Transverse colon (tissue), 4 donors: ENCODE data around the gene CASTOR1. TPM values are rescaled to one million over a fixed set of nuclear protein-coding genes. Genes with fewer than 3 reads are reported as not detected.

Source experiments
- DNase-seq: peaks from one replicate; pipeline ENCODE4 v3.0.0-alpha.2; 2019
- H3K27ac ChIP-seq, 4 donors: fragments of 200-600 bp; sonication (generic); 2 replicates each; pipeline ENCODE4 v1.5.1; 2016 to 2018; ENCODE audit warnings: inconsistent platforms in 4 of 4
- H3K27me3 ChIP-seq: fragments of 200-600 bp; sonication (generic); 2 replicates; pipeline ENCODE4 v1.5.1; 2017; ENCODE audit warnings: inconsistent platforms
- H3K36me3 ChIP-seq, 4 donors: fragments of 200-600 bp; sonication (generic); 2 replicates each; pipeline ENCODE4 v1.5.1; 2017 to 2019; ENCODE audit warnings: inconsistent platforms in 4 of 4
- H3K4me1 ChIP-seq, 4 donors: fragments of 200-600 bp; sonication (generic); 2 replicates each; pipeline ENCODE4 v1.5.1; 2017 to 2020; ENCODE audit warnings: inconsistent platforms in 4 of 4
- H3K4me3 ChIP-seq, 4 donors: fragments of 200-600 bp; sonication (generic); 1 replicate in 1 of 4; 2 replicates in 3 of 4; pipeline versions ENCODE4 v1.5.1 to v1.6.1; 2017 to 2019; ENCODE audit warnings: inconsistent platforms in 4 of 4
- H3K9me3 ChIP-seq, 2 donors: fragments of 200-600 bp; sonication (generic); 2 replicates each; pipeline ENCODE4 v1.5.1; 2017 to 2019; ENCODE audit warnings: inconsistent platforms in 2 of 2
- EP300 ChIP-seq: sonication (generic); formaldehyde crosslinking; IDR thresholded peaks from one replicate; pipeline ENCODE4 v1.6.1; 2017; ENCODE audit warnings: antibody characterized with exemption, low read depth
- POLR2A ChIP-seq: fragments of 450-650 bp; IDR thresholded peaks from one replicate; pipeline ENCODE4 v1.6.1; 2016; ENCODE audit warnings: antibody characterized with exemption, mild to moderate bottlenecking, moderate library complexity
- POLR2AphosphoS5 ChIP-seq, 3 donors: sonication (generic); formaldehyde crosslinking; IDR thresholded peaks; one replicate each; pipeline ENCODE4 v1.6.1; 2016; ENCODE audit warnings: antibody characterized with exemption in 3 of 3
- WGBS, 2 donors: methylation state at CpG; one replicate each; pipeline ENCODE4 v1.1.5; 2018; ENCODE audit warnings: low coverage in 1 of 2; 5-methylcytosine and 5-hydroxymethylcytosine counted together
- in situ Hi-C, 4 donors: fragments of 200-750 bp; cut with MboI; loops; one replicate each; pipeline versions ENCODE4 v1.15.0 to v1.15.1; 2017; ENCODE audit warnings: low sequenced_read_pairs in 3 of 4, low pct_ligation_motif_present in 1 of 4, low pct_unique_long_range_greater_than_20kb in 1 of 4
- intact Hi-C: fragments of 100-400 bp; cut with DNase I; formaldehyde crosslinking; loops from one replicate; pipeline ENCODE4 v1.15.1; 2023; ENCODE audit warnings: low total_unique reads
- total RNA-seq, 4 donors: library from RNA; depleted of rRNA; stranded (reverse); fragments of >200 nt; gene quantifications; one replicate each; pipeline ENCODE4 v1.1.0, GENCODE V29; 2016
- TF ChIP-seq, protein P1 (sequence below), 5 experiments: fragments of 200-600 bp in 3 of 5; fragments of 450-650 bp in 2 of 5; sonication (generic) in 3 of 5; IDR thresholded peaks; 1 replicate in 2 of 5; 2 replicates in 3 of 5; pipeline ENCODE4 v1.5.1; 2016 to 2017; ENCODE audit warnings: antibody characterized with exemption in 5 of 5, inconsistent platforms in 3 of 5, mild to moderate bottlenecking in 2 of 5, moderate library complexity in 1 of 5

CASTOR1 gene
- total RNA-seq, 4 donors from 2014 or later, result 5.6 to 6.8 TPM; not detected in 2

DNA sequence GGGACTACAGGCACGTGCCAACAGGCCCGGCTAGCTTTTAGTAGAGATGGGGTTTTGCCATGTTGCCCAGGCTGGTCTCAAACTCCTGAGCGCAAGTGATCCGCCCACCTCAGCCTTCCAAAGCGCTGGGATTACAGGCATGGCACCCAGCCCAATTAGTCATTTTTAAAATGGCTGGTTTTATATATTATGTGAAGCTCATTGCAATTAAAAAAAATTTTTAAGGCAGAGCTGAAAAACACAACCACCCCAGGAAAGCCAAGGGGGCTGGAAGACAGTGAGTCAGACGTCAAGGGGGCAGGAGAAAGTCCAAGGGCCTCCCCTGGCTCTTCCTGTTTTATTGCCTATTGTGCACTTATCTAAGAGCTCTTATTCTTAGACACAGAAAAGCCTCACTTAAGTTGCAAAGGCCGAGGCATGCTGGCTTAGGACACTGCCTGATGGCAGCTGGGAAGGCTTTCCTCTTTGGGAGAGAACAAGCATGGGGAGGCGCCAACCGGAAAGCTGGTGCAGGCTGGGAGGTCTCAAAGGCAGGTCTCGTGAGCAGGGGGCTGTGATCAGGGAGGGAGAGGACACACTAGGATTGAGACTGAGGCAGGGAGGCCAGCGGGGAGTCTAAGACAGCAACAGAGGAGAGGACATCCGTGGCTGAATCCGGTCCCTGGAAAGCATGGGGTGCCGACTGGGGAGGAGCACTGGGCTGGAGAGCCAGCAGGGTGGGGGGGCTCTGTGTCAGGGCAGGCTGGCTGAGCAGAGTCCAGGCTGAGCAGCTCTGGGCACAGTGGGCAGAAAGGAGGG lies 11.6 kb downstream of the CASTOR1 start:
- WGBS, 2 donors, result 50 to 60% methylated on average over 4 to 14 of the region's 14 CpGs
- DNase-seq, result no peak
- intact Hi-C loops (no loop called here), in situ Hi-C loops (loop anchor here in 1 of 4 donors (25.0 kb wide), 1 partner anchor 110 kb away; the partner anchor contains the start of genes RNF215 and SEC14L2)
- Histone ChIP-seq H3K9me3 (no peaks in the 10 kb centered on the region), H3K4me3 (no peak overlapping the region), H3K27ac (peak overlapping the region; percentile 36 to 62 (median 54)), H3K36me3 (no peaks in the 10 kb centered on the region), H3K4me1 (peaks cover 6 to 14% (median 9%) of the 10 kb centered on the region in 4 donors), H3K27me3 (no peaks in the 10 kb centered on the region)
- TF ChIP-seq POLR2A (no peak), EP300 (no peak), POLR2AphosphoS5 (IDR thresholded peaks at IDR 0.05) (no peak)
- TF ChIP-seq, protein P1, sequence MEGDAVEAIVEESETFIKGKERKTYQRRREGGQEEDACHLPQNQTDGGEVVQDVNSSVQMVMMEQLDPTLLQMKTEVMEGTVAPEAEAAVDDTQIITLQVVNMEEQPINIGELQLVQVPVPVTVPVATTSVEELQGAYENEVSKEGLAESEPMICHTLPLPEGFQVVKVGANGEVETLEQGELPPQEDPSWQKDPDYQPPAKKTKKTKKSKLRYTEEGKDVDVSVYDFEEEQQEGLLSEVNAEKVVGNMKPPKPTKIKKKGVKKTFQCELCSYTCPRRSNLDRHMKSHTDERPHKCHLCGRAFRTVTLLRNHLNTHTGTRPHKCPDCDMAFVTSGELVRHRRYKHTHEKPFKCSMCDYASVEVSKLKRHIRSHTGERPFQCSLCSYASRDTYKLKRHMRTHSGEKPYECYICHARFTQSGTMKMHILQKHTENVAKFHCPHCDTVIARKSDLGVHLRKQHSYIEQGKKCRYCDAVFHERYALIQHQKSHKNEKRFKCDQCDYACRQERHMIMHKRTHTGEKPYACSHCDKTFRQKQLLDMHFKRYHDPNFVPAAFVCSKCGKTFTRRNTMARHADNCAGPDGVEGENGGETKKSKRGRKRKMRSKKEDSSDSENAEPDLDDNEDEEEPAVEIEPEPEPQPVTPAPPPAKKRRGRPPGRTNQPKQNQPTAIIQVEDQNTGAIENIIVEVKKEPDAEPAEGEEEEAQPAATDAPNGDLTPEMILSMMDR (IDR thresholded peaks at IDR 0.05), result no peak

DNA sequence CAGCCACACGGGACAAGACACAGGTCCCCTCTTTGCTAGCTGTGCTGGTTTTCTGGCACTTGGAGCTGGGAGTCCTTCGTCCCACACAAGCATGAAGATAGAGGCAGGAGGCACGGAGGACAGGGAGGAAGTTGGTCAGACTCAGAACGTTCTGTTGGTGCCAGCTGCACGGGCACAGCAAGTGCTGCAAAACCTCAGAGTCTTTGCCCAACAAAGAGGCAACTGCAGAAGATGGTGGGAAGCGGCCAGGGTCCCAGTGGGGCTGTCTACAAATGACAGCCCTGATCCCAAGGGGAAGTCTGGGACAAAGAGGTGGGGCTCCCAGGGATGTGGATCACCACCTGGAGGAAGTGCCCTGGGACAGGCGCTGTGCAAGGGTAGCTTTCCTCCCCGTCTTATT lies 13.3 kb downstream of the CASTOR1 start:
- in situ Hi-C loops, result loop anchor here in 1 of 4 donors (25.0 kb wide), 1 partner anchor 111 kb away; the partner anchor contains the start of genes RNF215 and SEC14L2
- TF ChIP-seq, protein P1 (IDR thresholded peaks at IDR 0.05), result no peak
- TF ChIP-seq EP300, result no peak
- TF ChIP-seq POLR2AphosphoS5 (IDR thresholded peaks at IDR 0.05), result no peak
- no peak for TF ChIP-seq POLR2A
- intact Hi-C loops, result no loop called here

DNA sequence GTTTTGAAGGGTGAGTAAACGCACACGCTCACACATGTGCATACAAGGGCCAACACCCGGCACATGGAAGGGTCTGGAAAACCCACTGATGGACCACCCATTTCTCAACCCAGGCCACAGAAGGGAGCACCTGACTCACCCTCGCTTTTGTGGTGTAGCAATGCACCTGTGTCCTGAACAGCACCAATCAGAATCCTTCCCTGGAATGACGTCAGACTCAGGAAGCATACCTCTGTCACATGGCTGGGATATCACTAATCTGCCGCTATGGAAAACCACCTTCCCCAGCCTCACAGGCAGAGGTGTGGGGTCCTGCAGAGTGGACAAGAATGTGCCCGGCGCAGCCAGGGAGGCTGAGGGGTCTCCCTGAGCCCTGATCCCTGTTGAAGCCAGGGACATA lies 13.7 kb downstream of the CASTOR1 start:
- Histone ChIP-seq H3K27ac (no peak overlapping the region), H3K36me3 (no peaks in the 10 kb centered on the region), H3K9me3 (no peaks in the 10 kb centered on the region), H3K27me3 (no peaks in the 10 kb centered on the region), H3K4me1 (peaks cover 6 to 14% (median 9%) of the 10 kb centered on the region in 4 donors), H3K4me3 (no peak overlapping the region)
- WGBS, 2 donors, result 71% methylated on average over 8 of the region's 8 CpGs; no CpG with 5 or more reads in 1 of the 2 donors
- intact Hi-C loops, result no loop called here
- TF ChIP-seq POLR2AphosphoS5 (IDR thresholded peaks at IDR 0.05), result no peak
- no peak for TF ChIP-seq POLR2A
- TF ChIP-seq, protein P1 (IDR thresholded peaks at IDR 0.05), result no peak
- no peak for TF ChIP-seq EP300
- in situ Hi-C loops, result loop anchor here in 1 of 4 donors (25.0 kb wide), 1 partner anchor 112 kb away; the partner anchor contains the start of genes RNF215 and SEC14L2
- DNase-seq, result no peak

More for the DNA sequence above, 13.3 kb downstream of the CASTOR1 start:
- Histone ChIP-seq H3K4me3 (no peak overlapping the region), H3K9me3 (no peaks in the 10 kb centered on the region), H3K4me1 (peaks cover 6 to 14% (median 9%) of the 10 kb centered on the region in 4 donors), H3K36me3 (no peaks in the 10 kb centered on the region), H3K27ac (no peak overlapping the region), H3K27me3 (no peaks in the 10 kb centered on the region)
- 68% methylated on average over 8 of the region's 8 CpGs; no CpG with 5 or more reads in 1 of the 2 donors for whole genome bisulfite sequencing, 2 donors
- DNase-seq, result no peak

DNA sequence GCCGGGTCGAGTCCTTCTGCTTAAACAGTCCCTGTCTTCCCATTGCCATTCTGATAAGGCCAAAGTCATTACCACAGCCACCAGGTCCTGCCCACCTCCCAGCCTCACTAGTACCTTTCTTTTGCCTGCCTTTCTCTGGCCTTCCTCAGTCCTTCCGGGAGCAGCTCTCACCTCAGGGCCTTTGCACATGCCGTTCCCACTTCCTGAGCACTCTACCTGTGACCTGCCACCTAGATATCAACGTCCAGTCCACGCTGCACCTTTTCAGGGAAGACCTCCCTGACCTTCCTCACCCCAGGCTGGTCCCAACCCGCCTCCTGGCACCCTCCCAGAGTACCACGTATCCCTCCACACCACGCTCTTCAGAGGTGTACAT lies 14.9 kb downstream of the CASTOR1 start:
- 90 to 100% methylated on average over 3 to 9 of the region's 9 CpGs for WGBS, 2 donors
- intact Hi-C loops (no loop called here), in situ Hi-C loops (no loop called here)
- Histone ChIP-seq H3K9me3 (no peaks in the 10 kb centered on the region), H3K27ac (no peak overlapping the region), H3K4me3 (no peak overlapping the region), H3K36me3 (no peaks in the 10 kb centered on the region), H3K27me3 (no peaks in the 10 kb centered on the region), H3K4me1 (peaks cover 5 to 14% (median 8%) of the 10 kb centered on the region in 4 donors)
- TF ChIP-seq, protein P1 (IDR thresholded peaks at IDR 0.05), result no peak
- DNase-seq, result no peak
